HG02571 (cell line): Measurements from ENCODE around the gene ERC1.
"Not testable (repeated sequence)": the region's sequence is repeated elsewhere in the genome, so short reads cannot be mapped to it uniquely, and the experiment has no call there.

Source experiments
- ATAC-seq: cut with Tn5 transposase; IDR thresholded peaks from one replicate; pipeline ENCODE4 v1.9.1; 2021; ENCODE audit warnings: mild to moderate bottlenecking, moderate library complexity; ENCODE audit not compliant: unreplicated experiment

Gene ERC1

GRCh38 chr12:981176-981828 lies 9.7 kb upstream of the ERC1 start:
- no peak for ATAC-seq

- no peak for ATAC-seq
Measured at GRCh38 chr12:981961-982360, 9.1 kb upstream of the ERC1 start.

GRCh38 chr12:988646-989045 lies 2.4 kb upstream of the ERC1 start:
- ATAC-seq: no peak

- ATAC-seq: no peak
Measured at GRCh38 chr12:989051-989450, 2.0 kb upstream of the ERC1 start.

GRCh38 chr12:989751-990660 lies 1.0 kb upstream of the ERC1 start:
- ATAC-seq: peak; percentile 10

- no peak for ATAC-seq
Measured at GRCh38 chr12:991350-992333, 619 bp downstream of the ERC1 start.

- no peak for ATAC-seq
Measured at GRCh38 chr12:992647-993046, 1.6 kb downstream of the ERC1 start.

- no peak for ATAC-seq
Measured at GRCh38 chr12:996881-997280, 5.9 kb downstream of the ERC1 start.

GRCh38 chr12:997505-997904 lies 6.5 kb downstream of the ERC1 start:
- ATAC-seq: no peak

GRCh38 chr12:998020-998874 lies 7.2 kb downstream of the ERC1 start:
- ATAC-seq: peak; percentile 68

- ATAC-seq: not testable (repeated sequence)
Measured at GRCh38 chr12:999736-1000135, 8.7 kb downstream of the ERC1 start.

- ATAC-seq: no peak
Measured at GRCh38 chr12:1001507-1001906, 10.5 kb downstream of the ERC1 start.

- no peak for ATAC-seq
Measured at GRCh38 chr12:1003600-1004271, 12.7 kb downstream of the ERC1 start.

- ATAC-seq: no peak
Measured at GRCh38 chr12:1006255-1006654, 15.2 kb downstream of the ERC1 start.

GRCh38 chr12:1007276-1007675 lies 16.3 kb downstream of the ERC1 start:
- no peak for ATAC-seq

- no peak for ATAC-seq
Measured at GRCh38 chr12:1007994-1008393, 17.0 kb downstream of the ERC1 start.

- no peak for ATAC-seq
Measured at GRCh38 chr12:1011091-1011490, 20.1 kb downstream of the ERC1 start.

- no peak for ATAC-seq
Measured at GRCh38 chr12:1013618-1014489, 22.8 kb downstream of the ERC1 start.

GRCh38 chr12:1019283-1019682 lies 28.3 kb downstream of the ERC1 start:
- no peak for ATAC-seq
